NK-92 (cell line): ENCODE data around the gene SCYGR4.
"Not testable (repeated sequence)": the region's sequence is repeated elsewhere in the genome, so short reads cannot be mapped to it uniquely, and the experiment has no call there.

Source experiments
- DNase-seq: peaks from one replicate; lab custom pipeline; 2025; ENCODE audit not compliant: unreplicated experiment; lab: John Stamatoyannopoulos, UW

The SCYGR4 gene, protein sequence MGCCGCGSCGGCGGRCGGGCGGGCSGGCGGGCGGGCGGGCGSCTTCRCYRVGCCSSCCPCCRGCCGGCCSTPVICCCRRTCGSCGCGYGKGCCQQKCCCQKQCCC

DNA sequence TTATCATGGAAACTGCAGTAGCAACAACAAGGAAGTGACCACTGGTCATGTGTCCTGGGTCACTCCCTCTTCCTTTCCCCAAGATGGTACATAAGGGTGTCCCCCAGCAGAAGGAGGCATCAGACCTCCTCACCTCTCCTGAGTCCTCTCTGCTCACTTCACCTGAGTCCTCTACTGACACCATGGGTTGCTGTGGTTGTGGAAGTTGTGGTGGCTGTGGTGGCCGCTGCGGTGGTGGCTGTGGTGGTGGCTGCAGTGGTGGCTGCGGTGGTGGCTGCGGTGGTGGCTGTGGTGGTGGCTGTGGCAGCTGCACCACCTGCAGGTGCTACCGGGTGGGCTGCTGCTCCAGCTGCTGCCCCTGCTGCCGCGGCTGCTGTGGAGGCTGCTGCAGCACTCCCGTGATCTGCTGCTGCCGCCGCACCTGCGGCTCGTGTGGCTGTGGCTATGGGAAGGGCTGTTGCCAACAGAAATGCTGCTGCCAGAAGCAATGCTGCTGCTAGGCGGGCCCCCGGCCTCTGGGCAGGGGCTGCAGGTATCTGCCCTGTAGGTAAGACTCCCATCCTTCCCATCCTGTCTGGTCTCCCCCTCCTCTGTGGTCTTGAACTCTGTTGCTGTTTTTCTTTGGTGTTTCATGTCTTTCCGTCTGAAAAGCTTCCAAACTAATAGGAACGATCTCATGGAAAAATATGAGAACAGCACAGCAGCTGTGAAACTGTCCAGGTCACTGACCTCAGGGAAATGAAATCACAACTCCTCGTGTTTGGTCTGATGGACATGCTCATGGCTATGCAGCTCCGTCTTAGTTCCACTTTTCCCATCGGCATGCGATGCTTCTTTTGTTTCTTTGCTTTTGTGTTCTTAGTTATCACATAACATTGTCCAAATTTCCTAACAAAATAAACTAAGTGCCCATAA is at the start of gene SCYGR4:
Gene SCYGR4 (plus strand): TSS at position 183 of the 915 bp plus-strand sequence. CDS start 0 bp downstream, at position 183.
- DNase-seq, result no peak

DNA sequence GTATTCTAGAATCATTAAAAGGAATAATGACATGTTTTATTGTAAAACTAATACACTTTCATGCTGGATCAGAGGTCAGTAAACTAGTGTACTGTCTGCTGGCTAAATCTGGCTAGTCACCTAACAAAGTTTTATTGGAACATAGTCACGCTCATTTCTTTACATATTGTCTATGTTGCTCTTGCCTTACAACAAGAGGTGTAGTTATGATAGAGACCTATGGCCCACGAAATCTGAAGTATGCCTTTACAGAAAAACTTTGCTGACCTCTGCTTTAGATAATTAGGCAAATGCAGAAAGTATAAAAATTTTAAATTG is 48.5 kb upstream of the SCYGR4 start:
- DNase-seq, result no peak

DNA sequence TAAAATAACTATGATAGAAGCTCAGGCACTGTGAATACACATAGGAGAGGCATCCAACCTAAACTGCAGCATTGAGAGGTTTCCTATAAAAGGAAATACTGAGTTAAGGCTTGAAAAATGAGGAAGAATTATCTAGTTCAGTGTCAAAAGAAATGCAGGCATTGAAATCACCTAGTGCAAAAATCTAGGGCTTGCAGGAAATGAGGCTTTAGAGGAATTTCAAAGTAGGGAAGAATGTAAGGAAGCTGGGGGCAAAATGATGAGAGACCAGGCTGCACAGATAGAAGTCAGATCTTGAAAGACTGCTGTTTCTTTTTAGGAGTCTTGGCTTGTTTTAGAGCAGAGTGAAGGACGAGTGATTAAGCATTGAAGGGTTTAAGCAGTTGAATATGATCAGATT is 46.7 kb upstream of the SCYGR4 start:
- DNase-seq, result no peak

DNA sequence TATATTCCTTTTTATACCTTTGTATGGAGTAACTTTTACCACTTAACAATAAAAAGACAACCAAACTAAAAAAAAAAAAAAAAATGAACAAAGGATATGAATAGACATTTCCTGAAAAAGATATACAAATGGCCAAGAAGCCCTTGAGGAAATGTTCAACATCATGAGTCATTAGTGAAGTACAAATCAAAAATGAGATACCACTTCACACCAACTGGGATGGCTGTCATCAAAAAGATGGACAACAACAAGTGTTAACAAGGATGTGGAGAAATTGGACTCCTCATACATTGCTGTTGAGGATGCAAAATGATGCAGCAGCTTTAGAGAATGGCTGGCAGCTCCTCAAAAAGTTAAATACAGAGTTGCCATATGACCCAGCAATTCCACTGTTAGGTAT is 41.2 kb upstream of the SCYGR4 start:
- no peak for DNase-seq

DNA sequence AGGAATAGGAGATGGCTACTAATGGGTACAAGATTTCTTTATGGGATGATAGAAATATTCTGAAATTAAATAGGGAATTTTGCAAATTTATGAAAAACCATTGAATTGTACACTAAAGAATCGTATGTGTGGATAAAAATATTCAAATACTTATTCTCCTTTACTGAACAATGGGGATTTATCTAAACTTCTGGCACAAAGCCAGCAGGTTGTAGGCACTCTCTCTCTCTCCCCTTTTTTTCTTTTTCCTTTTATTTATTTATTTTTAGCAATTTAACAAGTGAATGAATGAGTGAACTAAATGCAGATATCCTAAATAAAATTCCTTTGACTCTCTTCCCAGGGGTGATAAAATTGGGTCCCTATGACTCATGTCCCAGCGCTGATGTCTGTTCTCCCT is 40.5 kb upstream of the SCYGR4 start:
- DNase-seq, result no peak

DNA sequence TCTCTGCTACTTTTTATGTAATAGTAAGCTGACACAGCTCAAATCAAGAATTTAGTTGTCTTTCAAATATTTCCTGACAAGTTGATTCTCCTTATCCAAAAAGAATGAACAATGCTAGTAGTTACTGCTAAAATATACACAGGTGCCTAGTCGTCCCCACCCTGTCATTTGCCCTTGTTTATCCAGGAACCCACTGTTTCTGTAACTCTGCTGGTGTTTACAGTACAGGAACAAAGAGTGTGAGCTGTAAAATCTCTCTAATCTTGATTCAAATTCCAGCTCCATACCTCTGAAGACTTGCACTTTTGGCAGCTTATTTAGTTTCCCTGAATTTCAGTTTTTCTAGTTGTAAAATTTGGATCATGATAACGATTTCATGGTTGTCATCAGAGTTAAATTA is 39.7 kb upstream of the SCYGR4 start:
- no peak for DNase-seq

DNA sequence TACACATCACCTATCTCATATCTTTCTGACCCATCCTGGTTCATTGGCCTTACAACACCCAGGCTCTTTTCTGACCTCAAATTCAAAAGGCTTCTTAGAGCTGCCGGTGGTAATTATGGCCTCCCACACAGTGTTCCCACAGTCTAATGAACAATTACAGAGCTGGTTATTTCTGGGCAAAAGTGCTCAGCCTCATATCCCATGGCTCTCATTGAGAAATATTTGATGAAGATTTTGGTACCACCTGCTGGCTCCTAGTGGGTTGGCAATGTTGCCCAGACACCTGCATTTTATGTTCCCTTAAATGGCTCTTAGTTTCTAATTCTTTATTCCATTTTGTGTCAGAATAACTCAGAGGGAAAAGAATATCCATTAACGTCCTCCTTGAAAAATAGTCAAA is 38.7 kb upstream of the SCYGR4 start:
- DNase-seq, result no peak

DNA sequence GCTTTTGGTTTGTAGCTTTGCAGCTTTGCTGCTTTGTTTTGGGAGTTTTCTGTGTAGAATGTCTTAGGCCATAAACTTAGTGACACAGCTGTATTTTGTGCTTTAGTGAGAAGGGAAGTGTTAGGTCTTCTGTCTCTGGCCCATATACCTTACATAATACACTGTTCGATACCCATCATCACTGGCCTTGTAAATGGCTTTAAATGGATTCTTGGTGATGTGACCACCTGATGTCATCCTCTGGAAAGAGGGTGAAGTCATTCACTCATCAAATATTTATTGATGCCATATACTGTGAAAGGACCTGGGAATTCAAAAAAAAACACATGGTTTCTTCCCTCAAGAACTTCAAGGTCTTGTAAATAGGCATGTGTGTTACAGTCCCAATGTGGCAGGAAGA is 37.5 kb upstream of the SCYGR4 start:
- DNase-seq, result no peak

DNA sequence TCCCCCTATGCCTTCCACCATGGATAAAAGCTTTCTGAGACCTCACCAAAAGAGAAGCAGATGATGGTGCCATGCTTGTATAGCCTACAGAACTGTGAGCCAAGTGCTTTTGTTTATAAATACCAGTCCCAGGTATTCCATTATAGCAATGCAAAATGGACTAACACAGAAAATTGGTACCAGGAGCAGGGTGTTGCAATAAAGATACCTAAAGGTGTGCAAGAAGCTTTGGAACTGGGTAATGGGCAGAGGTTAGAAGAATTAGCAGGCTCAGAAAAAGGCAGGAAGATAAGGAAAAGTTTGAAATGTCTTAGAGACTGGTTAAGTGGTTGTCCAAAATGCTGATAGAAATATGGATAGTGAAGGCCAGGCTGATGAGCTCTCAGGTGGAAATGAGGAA is 34.9 kb upstream of the SCYGR4 start:
- DNase-seq, result no peak

DNA sequence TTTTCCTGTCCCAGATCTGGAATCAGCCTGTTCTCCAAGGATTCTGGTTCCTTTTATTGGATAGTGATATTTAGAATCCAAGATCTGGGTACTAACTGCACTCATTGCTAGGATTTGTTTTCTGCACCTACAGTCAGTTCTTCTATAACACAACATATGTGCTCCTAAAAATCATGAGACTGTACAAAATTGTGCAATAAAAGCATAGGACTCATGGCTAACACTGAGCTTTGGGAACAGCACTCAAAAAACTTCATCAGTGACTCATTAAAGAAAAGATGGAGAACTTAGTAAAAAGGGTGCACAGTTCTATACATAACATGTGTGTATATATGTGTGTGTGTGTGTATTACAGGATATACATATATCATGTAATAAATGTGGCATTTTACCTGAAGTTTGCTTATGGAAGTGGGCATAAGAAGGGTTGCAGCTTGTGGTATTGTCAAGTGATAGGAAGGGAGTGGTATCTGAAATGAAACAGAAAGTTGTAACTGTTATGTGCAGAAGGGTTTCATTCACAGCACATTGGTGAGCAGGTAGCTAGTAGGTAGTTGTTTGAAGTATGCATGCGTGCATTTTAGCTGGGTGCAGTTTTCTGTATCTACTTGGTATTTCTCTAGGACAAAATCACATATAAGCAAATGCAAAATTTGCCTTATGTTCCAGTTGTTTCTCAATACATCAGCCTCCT is 24.5 kb upstream of the SCYGR4 start:
- DNase-seq, result no peak

DNA sequence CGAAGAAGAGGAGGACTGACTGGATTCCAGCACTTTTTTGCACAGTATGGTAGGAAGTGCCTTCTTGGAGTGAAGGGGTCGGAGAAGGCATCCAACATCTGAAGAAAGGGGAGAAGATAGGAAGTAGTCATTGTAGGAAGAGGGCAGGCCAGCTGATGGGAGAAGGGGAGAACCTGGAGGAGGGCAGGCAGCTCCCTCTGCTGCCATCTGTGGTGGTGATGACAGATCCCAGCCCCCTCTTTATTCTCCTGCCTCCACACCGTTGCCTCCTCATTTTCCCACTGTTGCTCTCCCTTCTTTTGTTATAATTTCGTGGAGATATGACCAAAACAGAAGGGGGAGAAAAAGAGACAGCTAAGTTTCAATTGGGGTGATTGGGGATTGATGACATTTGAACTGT is 21.5 kb upstream of the SCYGR4 start:
- no peak for DNase-seq

DNA sequence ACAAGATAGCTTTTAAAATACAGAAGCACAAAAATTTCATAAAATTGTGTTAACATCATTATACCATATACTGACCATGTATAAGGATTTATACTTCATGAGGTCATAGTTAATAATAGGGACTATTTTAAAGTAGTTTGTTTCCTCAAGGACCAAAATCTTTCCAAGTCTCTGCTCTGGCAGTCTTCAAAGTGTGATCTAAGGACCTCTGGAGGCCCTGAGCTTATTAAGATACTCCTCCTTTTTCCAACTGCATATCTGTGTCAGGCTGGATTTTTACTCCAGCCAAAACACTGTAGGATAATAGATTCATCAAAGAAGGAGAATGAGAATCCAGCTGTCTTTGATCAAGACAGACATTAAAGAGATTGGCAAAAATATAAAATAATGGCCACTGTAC is 20.3 kb upstream of the SCYGR4 start:
- no peak for DNase-seq

DNA sequence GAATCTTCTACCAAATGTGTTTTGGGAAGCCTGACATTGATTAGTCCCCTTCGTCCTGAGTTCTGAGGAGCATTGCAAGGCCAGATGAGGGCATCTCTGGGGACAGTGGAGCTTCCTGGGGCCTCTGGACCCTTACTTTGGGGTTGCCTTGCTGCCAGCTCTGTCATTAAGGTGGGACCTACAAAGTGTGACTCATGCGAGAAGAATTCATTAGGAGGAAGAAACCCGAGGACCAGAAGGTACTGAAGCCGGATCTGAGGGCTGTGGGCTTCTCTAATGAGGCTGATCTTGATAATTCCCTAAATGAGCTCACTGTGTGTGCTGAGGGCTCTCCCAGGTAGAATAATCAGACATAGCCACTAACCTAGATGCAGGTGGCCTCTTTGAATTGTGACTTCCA is 19.3 kb upstream of the SCYGR4 start:
- no peak for DNase-seq

DNA sequence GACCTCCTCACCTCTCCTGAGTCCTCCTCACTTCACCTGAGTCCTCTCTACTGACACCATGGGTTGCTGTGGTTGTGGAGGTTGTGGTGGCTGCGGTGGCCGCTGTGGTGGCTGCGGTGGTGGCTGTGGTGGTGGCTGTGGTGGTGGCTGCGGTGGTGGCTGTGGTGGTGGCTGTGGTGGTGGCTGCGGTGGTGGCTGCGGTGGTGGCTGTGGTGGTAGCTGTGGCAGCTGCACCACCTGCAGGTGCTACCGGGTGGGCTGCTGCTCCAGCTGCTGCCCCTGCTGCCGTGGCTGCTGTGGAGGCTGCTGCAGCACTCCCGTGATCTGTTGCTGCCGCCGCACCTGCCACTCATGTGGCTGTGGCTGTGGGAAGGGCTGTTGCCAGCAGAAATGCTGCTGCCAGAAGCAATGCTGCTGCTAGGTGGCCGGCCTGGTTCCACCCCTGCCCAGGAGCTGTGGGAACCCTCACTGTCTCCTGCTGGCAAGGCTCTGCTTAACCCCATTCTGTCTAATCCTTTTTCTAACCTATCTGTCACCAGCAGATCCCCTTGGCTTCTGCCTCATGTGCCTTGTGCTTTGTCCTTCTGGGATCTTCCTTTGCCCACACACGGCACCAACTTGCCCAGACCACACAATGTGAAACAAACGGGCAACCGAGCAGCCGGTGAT is 18.3 kb upstream of the SCYGR4 start, which contains the start of gene SCYGR2:
Gene SCYGR2 (plus strand): TSS at position 59 of the 669 bp plus-strand sequence. CDS start 0 bp downstream, at position 59.
- DNase-seq, result not testable (repeated sequence)

DNA sequence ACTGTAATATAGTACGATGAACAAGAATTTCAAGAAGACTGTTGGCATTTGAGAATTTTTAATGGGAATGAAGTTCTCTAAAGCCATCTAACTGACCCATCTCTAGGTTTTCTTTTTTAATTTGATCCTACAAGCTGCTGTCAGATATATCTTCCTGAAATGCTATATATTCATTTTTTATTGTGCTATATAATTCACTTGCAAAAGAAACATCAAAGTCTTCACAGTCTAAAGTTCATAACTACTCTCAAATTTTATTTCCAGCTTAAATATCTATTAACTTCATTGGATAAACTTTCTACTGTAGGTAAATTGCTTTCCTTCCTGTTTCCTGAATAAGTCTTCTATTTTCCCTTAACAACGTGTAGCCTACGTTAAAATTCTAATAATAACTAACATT is 14.9 kb upstream of the SCYGR4 start:
- DNase-seq, result no peak

DNA sequence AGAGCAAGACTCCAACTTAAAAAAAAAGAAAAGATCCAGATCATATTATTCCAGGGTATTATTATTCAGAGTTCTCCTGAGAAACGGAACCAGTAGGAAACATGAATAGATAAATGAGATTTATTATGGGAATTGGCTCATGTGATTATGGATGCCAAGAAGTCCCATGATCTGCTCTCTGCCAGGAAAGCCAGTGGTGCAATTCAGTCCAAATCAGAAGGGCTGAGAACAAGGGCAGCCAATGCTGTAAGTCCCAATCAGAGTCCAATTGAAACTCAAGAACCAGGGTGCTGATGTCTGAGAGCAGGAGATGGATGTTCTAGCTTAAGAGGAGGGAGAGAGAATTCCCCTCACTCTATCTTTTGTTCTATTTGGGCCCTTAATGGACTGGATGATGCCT is 10.8 kb upstream of the SCYGR4 start:
- no peak for DNase-seq

DNA sequence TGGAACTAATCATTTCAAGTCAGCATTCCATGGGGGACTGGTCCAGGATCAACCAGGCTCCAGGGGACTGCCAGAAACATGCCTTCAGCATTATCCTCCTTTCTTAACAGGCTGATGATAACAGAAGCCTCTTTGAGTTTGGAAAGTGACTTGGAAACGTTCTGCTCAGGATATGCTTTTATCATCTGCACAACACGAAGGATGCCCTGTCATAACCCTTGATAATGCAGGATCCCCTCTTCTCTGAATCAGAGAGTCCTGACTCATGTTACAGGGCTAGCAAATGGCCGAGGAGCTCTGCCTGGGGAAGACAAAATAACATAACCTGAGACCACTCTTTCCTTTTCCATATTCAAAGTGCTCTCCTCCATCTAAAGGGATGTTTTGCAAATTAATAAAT is 9.4 kb upstream of the SCYGR4 start:
- no peak for DNase-seq

DNA sequence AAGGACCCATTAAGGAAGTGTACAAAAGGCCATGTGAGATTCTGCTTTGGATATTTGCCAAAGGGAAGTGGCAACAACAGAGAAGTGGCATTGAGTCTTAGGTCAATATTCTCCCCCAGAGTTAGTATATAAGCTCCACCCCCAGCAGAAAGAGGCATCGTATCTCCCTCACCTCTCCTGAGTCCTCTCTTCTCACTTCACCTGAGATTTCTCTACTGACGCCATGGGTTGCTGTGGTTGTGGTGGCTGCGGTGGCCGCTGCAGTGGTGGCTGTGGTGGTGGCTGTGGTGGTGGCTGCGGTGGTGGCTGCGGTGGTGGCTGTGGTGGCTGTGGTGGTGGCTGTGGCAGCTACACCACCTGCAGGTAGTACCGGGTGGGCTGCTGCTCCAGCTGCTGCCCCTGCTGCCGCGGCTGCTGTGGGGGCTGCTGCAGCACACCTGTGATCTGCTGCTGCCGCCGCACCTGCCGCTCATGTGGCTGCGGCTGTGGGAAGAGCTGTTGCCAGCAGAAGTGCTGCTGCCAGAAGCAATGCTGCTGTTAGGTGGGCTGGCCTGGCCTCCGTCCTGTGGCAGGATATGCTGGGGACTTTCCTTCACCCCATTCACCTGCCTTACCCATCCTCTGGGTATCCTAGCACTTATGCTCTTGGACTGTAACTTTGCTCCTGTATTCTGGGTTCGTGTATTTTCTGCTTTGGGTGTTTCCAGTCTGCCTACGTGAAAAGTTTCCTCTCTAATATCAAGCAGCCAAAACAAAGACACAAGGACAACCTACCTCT is 8.5 kb upstream of the SCYGR4 start:
- DNase-seq, result no peak

DNA sequence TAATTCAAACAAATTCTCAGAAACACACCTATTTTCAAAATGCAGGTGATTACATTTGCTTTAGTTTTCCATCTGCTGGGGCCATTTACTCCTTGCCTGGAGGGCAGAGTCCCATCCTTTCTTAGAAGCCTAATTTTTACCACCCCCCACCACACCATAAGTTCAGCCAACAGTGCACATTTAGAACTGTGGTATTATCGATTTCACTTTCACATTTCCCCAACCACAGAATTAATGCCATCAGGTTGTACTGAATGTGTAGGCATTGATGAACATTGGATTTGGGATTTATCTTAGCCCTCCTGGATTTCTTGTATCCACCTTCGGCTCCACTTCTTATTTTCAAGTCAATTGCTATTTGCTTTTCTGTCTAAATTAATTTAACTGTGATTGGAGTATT is 7.2 kb upstream of the SCYGR4 start:
- DNase-seq, result no peak

DNA sequence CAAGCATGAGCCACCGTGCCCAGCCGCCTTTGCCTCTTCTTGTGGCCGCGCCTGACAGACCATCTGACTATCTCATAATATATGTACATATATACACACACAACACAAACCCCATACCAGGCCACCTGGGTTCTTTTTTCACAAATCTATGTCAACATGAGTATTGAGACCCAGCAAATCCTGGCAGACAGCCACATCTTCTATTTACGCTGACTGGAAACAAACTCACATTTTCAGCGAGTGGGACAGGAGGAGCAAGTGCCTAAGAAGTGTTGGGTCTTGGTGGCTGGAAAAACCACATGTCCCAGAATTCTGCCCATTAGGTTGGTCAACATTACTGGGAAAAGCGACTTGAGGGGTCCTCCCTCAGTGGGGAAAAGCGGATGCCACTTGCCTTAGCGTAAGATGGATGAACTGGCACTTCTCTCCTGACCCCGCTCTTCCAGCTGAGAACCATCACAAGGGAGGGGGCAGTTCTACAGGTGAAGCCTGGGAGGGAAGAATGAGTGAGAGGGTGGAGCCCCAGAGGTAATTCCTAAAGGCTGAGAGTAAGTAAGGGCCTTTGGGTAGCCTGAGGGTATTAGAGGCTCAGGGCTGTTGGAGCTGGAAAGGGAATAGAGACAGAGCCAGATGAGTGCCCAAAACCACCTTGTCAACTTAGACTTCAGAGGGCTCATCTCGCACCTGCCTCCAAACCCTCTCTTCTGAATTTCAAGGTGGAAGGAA is 4.6 kb upstream of the SCYGR4 start:
- DNase-seq, result no peak
